Measurements from ENCODE around the gene PBX3. TPM values are rescaled to one million over a fixed set of nuclear protein-coding genes. Genes with fewer than 3 reads are reported as not detected.

Gene PBX3
- total RNA-seq, result 74.5 TPM

GRCh38 chr9:125747053-125747764 lies at the start of gene PBX3:
Gene PBX3 (plus strand): TSS chr9:125747373.

GRCh38 chr9:125706651-125707471 lies 40.3 kb upstream of the PBX3 start, which contains the start of gene MAPKAP1:
Gene MAPKAP1 (minus strand): TSS chr9:125707208. CDS start chr9:125672574, 34,634 bp downstream.

Other genes with a start within 250 kb of the PBX3 start
- gene MAPKAP1, start 40.2 kb upstream of the PBX3 start, total RNA-seq, result 41.3 TPM

Measured in diencephalon (tissue), 1 donor.